ENCODE measurements around the gene DND1.

DND1 gene

DNA sequence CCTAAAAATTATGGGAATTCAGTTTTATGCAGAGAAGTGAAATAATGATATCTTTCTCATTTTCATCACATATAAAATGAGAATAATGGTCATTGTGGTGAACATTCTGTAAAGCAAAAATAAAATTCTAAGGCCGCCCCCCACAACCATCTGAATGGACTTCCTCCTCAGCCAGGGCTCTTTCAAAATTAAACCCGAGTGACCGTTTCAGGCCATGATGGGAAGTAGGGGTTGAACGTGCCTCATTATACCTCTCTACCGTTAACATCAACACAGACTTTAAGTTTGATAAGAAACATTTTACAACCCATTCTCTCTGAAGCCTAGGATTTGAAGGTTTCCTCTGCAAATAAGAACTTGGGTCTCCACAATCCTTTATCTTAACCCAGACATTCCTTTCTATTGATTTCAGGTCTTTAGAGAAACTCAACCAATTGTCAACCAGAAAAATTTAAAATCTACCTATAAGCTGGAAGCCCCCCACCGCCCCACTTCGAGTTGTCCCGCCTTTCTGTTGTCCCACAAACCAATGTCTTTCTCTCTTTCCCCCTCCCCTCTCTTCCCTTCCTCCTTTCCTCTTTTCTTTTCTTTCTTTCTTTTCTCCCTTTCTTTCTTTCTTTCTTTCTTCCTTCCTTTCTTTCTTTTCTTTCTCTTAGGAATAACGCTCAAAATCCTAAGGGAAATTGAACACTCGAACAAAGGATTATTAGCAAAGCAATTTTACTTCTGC, 35.8 kb downstream of the DND1 start:
- Mint-ChIP-seq H3K9me3 (peaks cover 15% of the 10 kb centered on the region), H3K4me1 (peaks cover 28% of the 10 kb centered on the region), H3K36me3 (ENCODE audit: low read depth) (peaks cover 26% of the 10 kb centered on the region), H3K27me3 (ENCODE audit: low read depth, poor library complexity) (peaks cover 11% of the 10 kb centered on the region), H3K4me3 (no peak overlapping the region), H3K27ac (no peak overlapping the region)
- TF ChIP-seq, protein P1, sequence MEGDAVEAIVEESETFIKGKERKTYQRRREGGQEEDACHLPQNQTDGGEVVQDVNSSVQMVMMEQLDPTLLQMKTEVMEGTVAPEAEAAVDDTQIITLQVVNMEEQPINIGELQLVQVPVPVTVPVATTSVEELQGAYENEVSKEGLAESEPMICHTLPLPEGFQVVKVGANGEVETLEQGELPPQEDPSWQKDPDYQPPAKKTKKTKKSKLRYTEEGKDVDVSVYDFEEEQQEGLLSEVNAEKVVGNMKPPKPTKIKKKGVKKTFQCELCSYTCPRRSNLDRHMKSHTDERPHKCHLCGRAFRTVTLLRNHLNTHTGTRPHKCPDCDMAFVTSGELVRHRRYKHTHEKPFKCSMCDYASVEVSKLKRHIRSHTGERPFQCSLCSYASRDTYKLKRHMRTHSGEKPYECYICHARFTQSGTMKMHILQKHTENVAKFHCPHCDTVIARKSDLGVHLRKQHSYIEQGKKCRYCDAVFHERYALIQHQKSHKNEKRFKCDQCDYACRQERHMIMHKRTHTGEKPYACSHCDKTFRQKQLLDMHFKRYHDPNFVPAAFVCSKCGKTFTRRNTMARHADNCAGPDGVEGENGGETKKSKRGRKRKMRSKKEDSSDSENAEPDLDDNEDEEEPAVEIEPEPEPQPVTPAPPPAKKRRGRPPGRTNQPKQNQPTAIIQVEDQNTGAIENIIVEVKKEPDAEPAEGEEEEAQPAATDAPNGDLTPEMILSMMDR (IDR thresholded peaks at IDR 0.05), result no peak
- DNase-seq, result no peak

GRCh38 chr5:140635291-140636257, 37.8 kb downstream of the DND1 start:
- TF ChIP-seq, protein P1 (IDR thresholded peaks at IDR 0.05), result no peak
- peaks cover 20% of the 10 kb centered on the region for H3K4me1 Mint-ChIP-seq
- peaks cover 14% of the 10 kb centered on the region for H3K27me3 Mint-ChIP-seq (ENCODE audit: low read depth, poor library complexity)

GRCh38 chr5:140634103-140634502, 39.3 kb downstream of the DND1 start:
- TF ChIP-seq, protein P1 (IDR thresholded peaks at IDR 0.05), result no peak
- H3K27ac Mint-ChIP-seq, result no peak overlapping the region
- DNase-seq, result no peak

More at GRCh38 chr5:140635291-140636257, 37.8 kb downstream of the DND1 start:
- DNase-seq, result no peak
- H3K9me3 Mint-ChIP-seq, result peaks cover 22% of the 10 kb centered on the region
- H3K4me3 Mint-ChIP-seq, result no peak overlapping the region
- peaks cover 27% of the 10 kb centered on the region for H3K36me3 Mint-ChIP-seq (ENCODE audit: low read depth)
- no peak overlapping the region for H3K27ac Mint-ChIP-seq

DNA sequence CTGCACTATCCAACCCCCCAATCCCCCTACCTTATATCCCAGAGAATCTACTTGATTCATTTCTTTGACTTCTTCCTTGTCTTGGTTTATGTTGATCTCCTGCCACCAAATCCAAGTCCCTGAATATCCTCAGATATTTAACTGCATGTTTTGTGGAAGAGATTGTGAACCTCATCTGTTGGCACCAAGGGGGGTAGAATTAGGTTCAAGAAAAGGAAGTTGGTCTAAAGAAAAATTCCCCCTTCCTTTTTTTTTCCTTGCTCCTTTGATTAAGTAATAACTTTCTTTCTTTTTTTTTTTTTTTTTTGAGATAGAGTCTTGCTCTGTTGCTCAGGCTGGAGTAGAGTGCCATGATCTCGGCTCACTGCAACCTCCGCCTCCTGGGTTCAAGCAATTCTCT, 39.9 kb downstream of the DND1 start:
- Mint-ChIP-seq H3K36me3 (ENCODE audit: low read depth) (peaks cover 22% of the 10 kb centered on the region), H3K27ac (no peak overlapping the region), H3K27me3 (ENCODE audit: low read depth, poor library complexity) (peaks cover 11% of the 10 kb centered on the region), H3K9me3 (peaks cover 27% of the 10 kb centered on the region), H3K4me1 (peaks cover 5% of the 10 kb centered on the region), H3K4me3 (no peak overlapping the region)
- TF ChIP-seq, protein P1 (IDR thresholded peaks at IDR 0.05), result no peak
- no peak for DNase-seq

More at GRCh38 chr5:140634103-140634502, 39.3 kb downstream of the DND1 start:
- Mint-ChIP-seq H3K36me3 (ENCODE audit: low read depth) (peaks cover 27% of the 10 kb centered on the region), H3K27me3 (ENCODE audit: low read depth, poor library complexity) (peaks cover 14% of the 10 kb centered on the region), H3K4me1 (peaks cover 10% of the 10 kb centered on the region), H3K4me3 (no peak overlapping the region), H3K9me3 (peaks cover 30% of the 10 kb centered on the region)

DNA sequence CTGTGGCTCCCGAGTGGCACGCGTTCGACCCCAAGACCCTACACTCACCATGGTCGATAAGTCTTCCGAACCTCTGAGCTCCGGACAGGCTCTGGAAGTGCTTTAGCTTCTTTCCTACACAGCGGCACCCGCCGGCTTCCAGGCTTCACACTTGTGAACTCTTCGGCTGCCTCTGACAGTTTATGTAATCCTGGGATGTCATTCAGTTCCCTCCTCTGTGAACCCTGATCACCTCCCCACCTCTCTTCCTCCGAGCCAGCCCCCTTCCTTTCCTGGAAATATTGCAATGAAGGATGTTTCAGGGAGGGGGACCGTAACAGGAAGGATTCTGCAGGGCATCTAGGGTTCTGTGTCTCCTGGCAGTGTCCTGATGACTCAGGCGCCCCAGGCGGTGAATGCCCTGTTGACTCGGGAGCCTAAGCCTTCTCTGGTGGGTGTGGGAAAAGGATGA, 40.3 kb downstream of the DND1 start, which contains the start of gene CD14:
Gene CD14 (minus strand): TSS at position 155 of the 451 bp plus-strand sequence. CDS start 104 bp downstream, at position 51.
- Mint-ChIP-seq H3K4me1 (peaks cover under 1% of the 10 kb centered on the region), H3K9me3 (peaks cover 27% of the 10 kb centered on the region), H3K27me3 (ENCODE audit: low read depth, poor library complexity) (peaks cover 11% of the 10 kb centered on the region), H3K4me3 (no peak within 1 kb of the TSS), H3K27ac (no peak within 1 kb of the TSS), H3K36me3 (ENCODE audit: low read depth) (peaks cover 18% of the 10 kb centered on the region)
- TF ChIP-seq, protein P1 (IDR thresholded peaks at IDR 0.05), result no peak
- DNase-seq, result no peak
